Frontal cortex (tissue), 4 donors: ENCODE data around the gene DPH6. TPM values are rescaled to one million over a fixed set of nuclear protein-coding genes. Genes with fewer than 3 reads are reported as not detected.
"Not testable (repeated sequence)": the region's sequence is repeated elsewhere in the genome, so short reads cannot be mapped to it uniquely, and the experiment has no call there.

Experiments
- DNase-seq, 2 donors: peaks; one replicate each; pipeline ENCODE4 v3.0.0; 2012; ENCODE audit warnings: low spot score in 2 of 2
- FAIRE-seq: peaks from 2 replicates; lab custom pipeline; 2012; peaks lifted over from hg19 to GRCh38; lab: Jason Lieb, UNC
- small RNA-seq: library from RNA; depleted of rRNA; stranded (forward); fragments of <200 nt; gene quantifications from one replicate; pipeline ENCODE3, GENCODE V24; 2014
- total RNA-seq: library from RNA; depleted of rRNA; stranded (reverse); fragments of >200 nt; gene quantifications from one replicate; pipeline ENCODE4 v1.2.3, GENCODE V29; 2014
- donor health status: control.
- donor health status: control.
- donor health status: control.

The DPH6 gene
- total RNA-seq, 1 donor from 2014 or later, result 9.0 TPM

- DNase-seq, result no peak
Observed at GRCh38 chr15:35376707-35377106, 169.3 kb downstream of the DPH6 start.

GRCh38 chr15:35374661-35375060 lies 171.3 kb downstream of the DPH6 start:
- DNase-seq, result no peak
- FAIRE-seq, result no peak

More at GRCh38 chr15:35376707-35377106, 169.3 kb downstream of the DPH6 start:
- no peak for FAIRE-seq

GRCh38 chr15:35362195-35362829 lies 183.7 kb downstream of the DPH6 start:
- no peak for FAIRE-seq
- no peak for DNase-seq

GRCh38 chr15:35358824-35359223 lies 187.1 kb downstream of the DPH6 start:
- no peak for FAIRE-seq

GRCh38 chr15:35351059-35351458 lies 194.9 kb downstream of the DPH6 start:
- DNase-seq (no peak), FAIRE-seq (no peak)

More at GRCh38 chr15:35358824-35359223, 187.1 kb downstream of the DPH6 start:
- DNase-seq, result no peak

- FAIRE-seq (no peak), DNase-seq (no peak)
Observed at GRCh38 chr15:35349916-35350315, 196.0 kb downstream of the DPH6 start.

GRCh38 chr15:35330916-35331315 lies 215.0 kb downstream of the DPH6 start:
- FAIRE-seq, result no peak
- DNase-seq, result no peak

- FAIRE-seq (no peak), DNase-seq (no peak)
Observed at GRCh38 chr15:35330048-35330695, 215.8 kb downstream of the DPH6 start.

GRCh38 chr15:35329521-35329961 lies 216.4 kb downstream of the DPH6 start:
- FAIRE-seq (no peak), DNase-seq (no peak)

- FAIRE-seq, DNase-seq: not testable (repeated sequence)
Observed at GRCh38 chr15:35328836-35329235, 217.1 kb downstream of the DPH6 start.

GRCh38 chr15:35327789-35328188 lies 218.2 kb downstream of the DPH6 start:
- no peak for DNase-seq
- FAIRE-seq, result no peak

- no peak for FAIRE-seq
- DNase-seq, result no peak
Observed at GRCh38 chr15:35325374-35325941, 220.5 kb downstream of the DPH6 start.

GRCh38 chr15:35323141-35323540 lies 222.8 kb downstream of the DPH6 start:
- FAIRE-seq, result no peak
- no peak for DNase-seq

GRCh38 chr15:35321926-35322325 lies 224.0 kb downstream of the DPH6 start:
- FAIRE-seq (no peak), DNase-seq (no peak)

- DNase-seq (no peak), FAIRE-seq (no peak)
Observed at GRCh38 chr15:35320911-35321310, 225.1 kb downstream of the DPH6 start.

Small RNA genes within 50 kb of the gene (small RNA-seq; reads per million reads assigned to genes)
- gene AC019288.1, result not detected
- 0.10 reads per million for gene MIR3942
